ENCODE results near the gene FERMT3. TPM values are rescaled to one million over a fixed set of nuclear protein-coding genes. Genes with fewer than 3 reads are reported as not detected.

The FERMT3 gene
- total RNA-seq, 2 experiments from 2014 or later = 176 to 178 TPM

- H3K36me3 Mint-ChIP-seq (ENCODE audit: low read depth) = peaks cover 4% of the 10 kb centered on the region
- CTCF ChIA-PET = interaction anchor here (1.6 kb wide), 1 partner anchor 28 kb away, joined by 7 read pairs; no protein-coding TSS in a partner anchor
- no peaks in the 10 kb centered on the region for H3K27me3 Mint-ChIP-seq (ENCODE audit: low read depth)
- peak overlapping the region; percentile 78 for H3K4me3 Mint-ChIP-seq
- peaks cover 44% of the 10 kb centered on the region for H3K4me1 Mint-ChIP-seq (ENCODE audit: low read depth)
- peak overlapping the region; percentile 39 for H3K27ac Mint-ChIP-seq
- DNase-seq = no peak
- intact Hi-C loops (cut with micrococcal nuclease) = no loop called here
- H3K9me3 Mint-ChIP-seq = no peaks in the 10 kb centered on the region
Observed at GRCh38 chr11:64232182-64232966, 25.9 kb downstream of the FERMT3 start.

GRCh38 chr11:64232967-64233315, 26.4 kb downstream of the FERMT3 start:
- peak overlapping the region; percentile 61 for H3K4me3 Mint-ChIP-seq
- CTCF ChIA-PET = interaction anchor here (1.6 kb wide), 1 partner anchor 28 kb away, joined by 7 read pairs; no protein-coding TSS in a partner anchor
- H3K36me3 Mint-ChIP-seq (ENCODE audit: low read depth) = peaks cover 4% of the 10 kb centered on the region
- no peak overlapping the region for H3K27ac Mint-ChIP-seq
- H3K9me3 Mint-ChIP-seq = no peaks in the 10 kb centered on the region
- no peak for DNase-seq
- no peaks in the 10 kb centered on the region for H3K27me3 Mint-ChIP-seq (ENCODE audit: low read depth)
- H3K4me1 Mint-ChIP-seq (ENCODE audit: low read depth) = peaks cover 39% of the 10 kb centered on the region
- intact Hi-C loops (cut with micrococcal nuclease) = no loop called here

DNA sequence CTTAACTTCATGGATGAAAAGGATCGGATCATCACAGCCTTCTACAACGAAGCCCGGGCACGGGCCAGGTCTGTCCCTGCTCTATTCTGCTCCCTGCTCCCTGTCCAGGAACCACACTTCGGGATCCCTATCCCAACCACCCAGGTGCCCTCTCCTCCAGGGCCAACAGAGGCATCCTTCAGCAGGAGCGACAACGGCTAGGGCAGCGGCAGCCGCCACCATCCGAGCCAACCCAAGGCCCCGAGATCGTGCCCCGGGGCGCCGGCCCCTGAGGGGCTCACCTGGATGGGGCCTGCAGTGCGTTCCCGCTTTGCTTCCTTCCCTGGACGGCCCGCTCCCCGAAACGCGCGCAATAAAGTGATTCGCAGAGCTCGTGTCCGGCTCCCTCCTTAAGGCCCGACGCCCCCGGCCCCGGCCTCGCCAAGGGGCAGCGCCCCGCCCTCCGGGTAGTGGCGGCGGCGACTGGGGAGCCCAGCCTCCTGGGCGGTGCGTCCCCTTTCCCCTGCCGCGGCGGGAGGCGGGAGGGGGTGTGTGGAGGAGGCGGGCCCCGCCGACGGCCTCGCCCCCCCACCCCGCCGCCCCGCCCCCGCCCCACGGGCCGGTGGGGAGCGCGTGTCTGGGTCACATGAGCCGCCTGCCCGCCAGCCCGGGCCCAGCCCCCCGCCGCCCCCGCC, 27.5 kb downstream of the FERMT3 start, which contains the start of gene VEGFB:
TSS of gene VEGFB (plus strand) at position 672 of the 674 bp plus-strand sequence. CDS start 250 bp downstream, outside the sequence.
- H3K27me3 Mint-ChIP-seq (ENCODE audit: low read depth) = no peaks in the 10 kb centered on the region
- CTCF ChIA-PET = no interaction called here
- intact Hi-C loops (cut with micrococcal nuclease) = no loop called here
- DNase-seq = peak; percentile 57
- peak within 1 kb of the TSS; percentile 81 for H3K4me3 Mint-ChIP-seq
- peak within 1 kb of the TSS; percentile 59 for H3K27ac Mint-ChIP-seq
- no peaks in the 10 kb centered on the region for H3K9me3 Mint-ChIP-seq
- H3K4me1 Mint-ChIP-seq (ENCODE audit: low read depth) = peaks cover 33% of the 10 kb centered on the region
- H3K36me3 Mint-ChIP-seq (ENCODE audit: low read depth) = peaks cover 4% of the 10 kb centered on the region

GRCh38 chr11:64234647-64235379, 28.3 kb downstream of the FERMT3 start:
- Mint-ChIP-seq H3K4me3 (peak overlapping the region; percentile 81), H3K27ac (peak overlapping the region; percentile 59), H3K27me3 (ENCODE audit: low read depth) (no peaks in the 10 kb centered on the region), H3K36me3 (ENCODE audit: low read depth) (peaks cover 7% of the 10 kb centered on the region), H3K4me1 (ENCODE audit: low read depth) (peaks cover 31% of the 10 kb centered on the region), H3K9me3 (no peaks in the 10 kb centered on the region)
- intact Hi-C loops (cut with micrococcal nuclease) = no loop called here
- peak; percentile 47 for DNase-seq
- CTCF ChIA-PET = no interaction called here

DNA sequence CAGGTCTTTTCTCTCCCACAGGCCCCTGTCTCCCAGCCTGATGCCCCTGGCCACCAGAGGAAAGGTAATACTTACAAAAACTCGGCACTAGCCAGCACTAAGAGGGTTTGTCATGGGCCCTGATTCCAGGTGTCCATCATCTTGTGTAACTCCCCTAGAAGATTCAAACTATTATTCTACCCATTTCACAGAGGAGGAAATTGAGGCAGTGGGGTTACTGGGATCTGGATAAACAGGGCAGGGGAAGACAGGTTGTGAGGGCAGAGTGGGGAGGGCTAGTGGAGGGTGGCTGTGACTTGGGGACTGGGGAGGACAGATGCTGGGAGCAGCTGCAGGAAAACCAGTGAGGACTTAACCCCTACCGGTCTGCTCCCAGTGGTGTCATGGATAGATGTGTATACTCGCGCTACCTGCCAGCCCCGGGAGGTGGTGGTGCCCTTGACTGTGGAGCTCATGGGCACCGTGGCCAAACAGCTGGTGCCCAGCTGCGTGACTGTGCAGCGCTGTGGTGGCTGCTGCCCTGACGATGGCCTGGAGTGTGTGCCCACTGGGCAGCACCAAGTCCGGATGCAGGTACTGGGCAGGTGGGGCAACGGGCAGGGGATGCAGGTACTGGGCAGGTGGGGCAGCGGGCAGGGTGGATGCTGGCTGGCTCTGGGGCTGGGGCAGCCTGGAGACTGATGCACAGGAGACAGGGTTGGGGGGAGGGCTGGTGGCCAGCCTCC, 29.1 kb downstream of the FERMT3 start:
- Mint-ChIP-seq H3K4me3 (peak overlapping the region; percentile 81), H3K27ac (peak overlapping the region; percentile 59), H3K27me3 (ENCODE audit: low read depth) (no peaks in the 10 kb centered on the region), H3K36me3 (ENCODE audit: low read depth) (peaks cover 10% of the 10 kb centered on the region), H3K9me3 (no peaks in the 10 kb centered on the region), H3K4me1 (ENCODE audit: low read depth) (peaks cover 35% of the 10 kb centered on the region)
- intact Hi-C loops (cut with micrococcal nuclease) = no loop called here
- CTCF ChIA-PET = interaction anchor here (1.0 to 1.3 kb wide), 2 partner anchors 9 to 42 kb away, joined by 3 read pairs; no protein-coding TSS in a partner anchor
- no peak for DNase-seq

GRCh38 chr11:64237484-64237951, 31.0 kb downstream of the FERMT3 start:
- H3K27ac Mint-ChIP-seq = peak overlapping the region; percentile 59
- no peaks in the 10 kb centered on the region for H3K27me3 Mint-ChIP-seq (ENCODE audit: low read depth)
- H3K4me3 Mint-ChIP-seq = no peak overlapping the region
- intact Hi-C loops (cut with micrococcal nuclease) = no loop called here
- CTCF ChIA-PET = interaction anchor here (0.7 to 2.7 kb wide), 4 partner anchors 31 to 118 kb away, joined by 3 to 6 read pairs (median 4); partner anchors contain the start of genes CATSPERZ and FERMT3
- no peaks in the 10 kb centered on the region for H3K9me3 Mint-ChIP-seq
- peaks cover 11% of the 10 kb centered on the region for H3K36me3 Mint-ChIP-seq (ENCODE audit: low read depth)
- no peak for DNase-seq
- peaks cover 27% of the 10 kb centered on the region for H3K4me1 Mint-ChIP-seq (ENCODE audit: low read depth)

DNA sequence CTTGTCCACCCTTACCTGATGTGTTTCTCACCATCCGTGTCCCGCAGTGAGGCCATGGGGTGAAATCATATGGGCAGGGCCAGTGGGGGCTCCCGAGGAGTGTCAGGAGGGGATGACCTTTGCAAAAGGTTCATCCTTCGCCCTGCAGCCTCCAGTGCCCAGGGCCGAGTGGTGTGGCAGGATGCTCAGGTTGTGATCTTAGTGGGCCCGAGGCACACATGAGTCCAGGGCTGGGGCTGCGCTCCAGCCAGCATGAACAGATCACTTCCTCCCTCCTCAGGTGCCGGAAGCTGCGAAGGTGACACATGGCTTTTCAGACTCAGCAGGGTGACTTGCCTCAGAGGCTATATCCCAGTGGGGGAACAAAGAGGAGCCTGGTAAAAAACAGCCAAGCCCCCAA, 31.6 kb downstream of the FERMT3 start:
- no peak for DNase-seq
- CTCF ChIA-PET = interaction anchor here (0.8 to 2.7 kb wide), 3 partner anchors 47 to 67 kb away, joined by 3 to 6 read pairs (median 3); partner anchors contain the start of genes CATSPERZ and GPR137
- intact Hi-C loops (cut with micrococcal nuclease) = no loop called here
- no peaks in the 10 kb centered on the region for H3K9me3 Mint-ChIP-seq
- H3K36me3 Mint-ChIP-seq (ENCODE audit: low read depth) = peaks cover 14% of the 10 kb centered on the region
- peak overlapping the region; percentile 98 for H3K27ac Mint-ChIP-seq
- H3K4me1 Mint-ChIP-seq (ENCODE audit: low read depth) = peaks cover 30% of the 10 kb centered on the region
- no peak overlapping the region for H3K4me3 Mint-ChIP-seq
- H3K27me3 Mint-ChIP-seq (ENCODE audit: low read depth) = no peaks in the 10 kb centered on the region

DNA sequence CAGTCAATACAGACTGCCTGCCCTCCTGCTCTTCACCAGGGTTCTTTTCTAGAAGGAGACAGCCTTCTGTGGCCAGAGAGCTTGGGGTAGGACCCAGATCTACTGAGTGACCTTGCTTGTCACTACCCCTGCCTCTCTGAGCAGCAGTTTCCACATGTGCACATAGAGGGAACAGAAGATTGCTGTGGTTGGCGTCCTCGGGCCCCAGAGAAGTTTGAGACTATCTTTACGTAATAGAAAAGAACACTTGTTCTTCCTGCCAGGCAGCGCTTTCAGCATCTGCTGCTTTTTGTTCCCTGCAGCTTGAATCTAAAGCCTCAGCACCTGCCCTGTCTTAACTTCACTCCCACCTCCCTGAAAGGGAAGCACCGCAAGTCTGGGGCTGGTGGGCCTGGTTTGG, 32.5 kb downstream of the FERMT3 start:
- CTCF ChIA-PET = interaction anchor here (0.7 to 2.7 kb wide), 3 partner anchors 41 to 66 kb away, joined by 3 to 6 read pairs (median 4); partner anchors contain the start of gene CATSPERZ
- DNase-seq = no peak
- Mint-ChIP-seq H3K27me3 (ENCODE audit: low read depth) (no peaks in the 10 kb centered on the region), H3K4me3 (peak overlapping the region; percentile 27), H3K36me3 (ENCODE audit: low read depth) (peaks cover 22% of the 10 kb centered on the region), H3K27ac (peak overlapping the region; percentile 98), H3K4me1 (ENCODE audit: low read depth) (peaks cover 37% of the 10 kb centered on the region), H3K9me3 (no peaks in the 10 kb centered on the region)
- intact Hi-C loops (cut with micrococcal nuclease) = no loop called here

GRCh38 chr11:64239662-64240434, 33.3 kb downstream of the FERMT3 start:
- H3K4me1 Mint-ChIP-seq (ENCODE audit: low read depth) = peaks cover 37% of the 10 kb centered on the region
- H3K9me3 Mint-ChIP-seq = no peaks in the 10 kb centered on the region
- CTCF ChIA-PET = interaction anchor here (2.7 kb wide), 1 partner anchor 61 kb away, joined by 6 read pairs; the partner anchor contains the start of gene CATSPERZ
- peaks cover 23% of the 10 kb centered on the region for H3K36me3 Mint-ChIP-seq (ENCODE audit: low read depth)
- DNase-seq = peak; percentile 40
- H3K4me3 Mint-ChIP-seq = peak overlapping the region; percentile 92
- peak overlapping the region; percentile 98 for H3K27ac Mint-ChIP-seq
- intact Hi-C loops (cut with micrococcal nuclease) = loop anchor here (2.0 to 10.0 kb wide), 4 partner anchors 45 to 845 kb away; partner anchors contain the start of genes BAD, CDCA5, EHD1 and GPR137
- no peaks in the 10 kb centered on the region for H3K27me3 Mint-ChIP-seq (ENCODE audit: low read depth)

- Mint-ChIP-seq H3K4me3 (peak within 1 kb of the TSS; percentile 92), H3K4me1 (ENCODE audit: low read depth) (peaks cover 35% of the 10 kb centered on the region), H3K27me3 (ENCODE audit: low read depth) (no peaks in the 10 kb centered on the region), H3K36me3 (ENCODE audit: low read depth) (peaks cover 22% of the 10 kb centered on the region), H3K27ac (peak within 1 kb of the TSS; percentile 98), H3K9me3 (no peaks in the 10 kb centered on the region)
- peak; percentile 97 for DNase-seq
- CTCF ChIA-PET = interaction anchor here (0.9 to 1.4 kb wide), 3 partner anchors 33 to 77 kb away, joined by 4 to 7 read pairs (median 4); partner anchors contain the start of gene PRDX5
- intact Hi-C loops (cut with micrococcal nuclease) = loop anchor here (1.0 to 10.0 kb wide), 11 partner anchors 10 to 844 kb away; partner anchors contain the start of genes BAD, CDCA5, DNAJC4 and EHD1
Observed at GRCh38 chr11:64240435-64241240, 34.1 kb downstream of the FERMT3 start, which contains the start of gene FKBP2. Gene FKBP2, plus strand, starts transcription at chr11:64241095. Its CDS starts 1,293 bp downstream, at chr11:64242388.
